DMS153 treated with DMSO at 0.1 percent for 48 hours (cell line): ENCODE data around the gene PLEKHF1.
"Not testable (repeated sequence)": the region's sequence is repeated elsewhere in the genome, so short reads cannot be mapped to it uniquely, and the experiment has no call there.

Experiments
- DNase-seq: peaks from one replicate; lab custom pipeline; 2025; ENCODE audit not compliant: unreplicated experiment; lab: John Stamatoyannopoulos, UW

The PLEKHF1 gene, protein sequence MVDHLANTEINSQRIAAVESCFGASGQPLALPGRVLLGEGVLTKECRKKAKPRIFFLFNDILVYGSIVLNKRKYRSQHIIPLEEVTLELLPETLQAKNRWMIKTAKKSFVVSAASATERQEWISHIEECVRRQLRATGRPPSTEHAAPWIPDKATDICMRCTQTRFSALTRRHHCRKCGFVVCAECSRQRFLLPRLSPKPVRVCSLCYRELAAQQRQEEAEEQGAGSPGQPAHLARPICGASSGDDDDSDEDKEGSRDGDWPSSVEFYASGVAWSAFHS

DNA sequence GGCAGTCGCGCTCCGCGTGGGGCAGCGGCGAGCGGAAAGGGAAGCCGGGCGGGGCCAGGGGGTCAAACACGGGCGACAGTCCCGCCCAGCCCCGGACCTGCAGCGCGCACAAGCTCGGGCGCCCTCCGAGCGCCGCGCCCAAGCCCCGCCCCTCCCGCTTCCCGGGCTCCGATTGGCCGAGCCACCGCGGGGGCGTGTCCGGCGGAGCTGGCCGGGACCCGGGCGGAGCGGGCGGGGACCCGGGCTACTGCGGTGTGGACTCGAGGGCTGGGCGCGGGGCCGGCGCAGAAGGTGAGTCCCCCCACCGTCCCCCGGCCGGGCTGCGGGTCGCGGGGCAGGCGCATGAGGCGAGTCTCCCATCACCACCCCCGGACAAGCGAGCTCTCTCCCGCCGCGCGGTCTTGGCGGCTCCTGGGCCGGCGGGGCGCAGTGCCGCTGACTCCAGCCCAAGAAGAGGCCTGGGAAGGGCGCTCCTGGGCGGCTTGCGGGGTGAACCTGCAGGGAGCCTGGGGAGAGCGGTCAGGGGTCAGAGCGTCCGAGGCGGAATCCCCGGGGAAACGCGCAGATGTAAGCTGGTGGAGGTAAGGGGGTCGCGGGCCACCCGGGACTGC is at the start of gene PLEKHF1:
Gene PLEKHF1, plus strand, starts transcription at position 247 of the 611 bp plus-strand sequence. CDS start 8,379 bp downstream, outside the sequence.
- peak; percentile 43 for DNase-seq

DNA sequence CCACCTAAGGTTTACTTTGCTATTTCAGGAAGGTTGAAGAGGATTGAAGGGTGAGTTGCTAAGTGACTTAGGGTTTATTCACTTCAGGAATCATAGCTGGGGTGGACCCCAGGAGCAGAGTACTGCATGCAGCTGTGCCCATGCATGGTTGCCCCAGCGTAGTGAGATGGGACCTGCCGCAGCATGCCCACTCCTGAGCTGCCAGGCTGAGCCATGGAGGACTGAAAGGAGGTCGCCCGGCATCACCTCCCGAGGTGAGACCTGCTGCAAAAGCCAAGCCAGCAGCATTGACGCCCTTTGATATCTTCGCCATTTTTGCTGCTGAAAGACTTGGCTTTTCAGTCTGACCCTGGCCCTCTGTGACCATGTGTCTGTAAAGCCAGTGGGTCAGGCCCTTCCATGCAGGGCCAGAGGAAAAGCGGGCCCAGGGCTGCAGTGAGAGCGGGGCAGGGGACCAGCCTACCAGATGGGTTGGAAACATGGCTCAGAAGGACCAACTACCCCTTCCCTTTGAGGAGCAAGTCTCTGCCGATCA is 49.3 kb upstream of the PLEKHF1 start:
- DNase-seq, result no peak

DNA sequence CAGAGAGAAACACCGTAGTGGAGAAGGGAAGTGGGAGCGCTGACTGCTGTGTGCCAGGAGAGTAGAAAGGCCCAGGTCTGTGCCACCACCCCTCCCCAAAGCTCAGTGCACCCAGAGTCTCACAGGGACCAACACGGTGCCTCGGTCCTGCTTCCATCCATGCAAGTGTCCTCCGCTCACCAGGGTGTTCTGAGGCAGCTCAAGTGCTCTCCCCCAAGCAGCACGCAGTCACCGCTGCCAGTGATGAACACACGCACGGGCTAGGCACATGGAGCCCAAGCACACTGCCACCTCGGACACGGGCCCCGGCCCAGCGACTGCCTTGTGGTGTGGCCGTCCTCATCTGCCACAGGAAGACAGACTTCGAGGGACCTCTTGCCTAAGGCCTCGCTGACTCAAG is 48.7 kb upstream of the PLEKHF1 start:
- DNase-seq, result no peak

DNA sequence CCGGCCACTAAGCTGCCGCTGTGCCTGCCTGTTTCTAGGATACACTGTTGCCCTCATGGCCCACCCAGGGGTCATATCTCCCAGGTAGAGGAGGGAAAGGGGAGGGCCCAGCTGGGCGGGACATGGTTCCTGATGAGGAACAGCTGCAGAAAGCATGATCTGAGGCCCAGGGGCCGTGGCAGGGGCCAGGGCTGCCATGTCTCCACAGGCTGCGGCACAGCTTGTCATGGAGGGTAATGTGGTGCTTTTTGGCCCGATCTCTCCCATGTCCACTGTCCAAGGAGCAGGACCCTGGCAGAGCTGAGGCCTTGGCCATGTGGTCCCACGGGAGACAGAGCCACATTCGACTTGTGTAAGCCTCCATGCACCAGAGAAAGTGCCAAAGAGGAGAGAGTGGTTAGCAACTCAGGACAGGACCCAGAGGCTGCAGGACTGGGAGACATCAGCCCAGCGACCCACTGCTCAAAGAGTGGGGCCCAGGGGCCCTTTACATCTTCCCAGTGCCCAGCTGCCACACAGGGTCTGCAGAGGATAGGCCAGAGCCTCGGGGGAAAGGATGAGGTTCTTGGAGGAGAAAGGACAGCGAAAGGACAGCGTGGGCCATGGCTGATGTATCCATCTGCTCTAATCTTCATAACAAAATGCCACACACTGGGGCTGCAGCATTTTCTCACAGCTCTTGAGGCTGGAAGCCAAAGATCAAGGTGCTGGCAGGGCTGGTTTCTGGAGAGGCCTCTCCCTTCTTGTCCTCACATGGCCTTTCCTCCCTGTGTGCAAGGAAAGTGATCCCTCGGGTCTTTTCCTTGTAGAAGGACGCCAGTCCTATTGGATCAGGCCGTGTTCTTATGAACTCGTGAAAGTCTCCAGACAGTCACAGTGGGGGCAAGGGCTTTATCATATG is 47.6 kb upstream of the PLEKHF1 start:
- no peak for DNase-seq

DNA sequence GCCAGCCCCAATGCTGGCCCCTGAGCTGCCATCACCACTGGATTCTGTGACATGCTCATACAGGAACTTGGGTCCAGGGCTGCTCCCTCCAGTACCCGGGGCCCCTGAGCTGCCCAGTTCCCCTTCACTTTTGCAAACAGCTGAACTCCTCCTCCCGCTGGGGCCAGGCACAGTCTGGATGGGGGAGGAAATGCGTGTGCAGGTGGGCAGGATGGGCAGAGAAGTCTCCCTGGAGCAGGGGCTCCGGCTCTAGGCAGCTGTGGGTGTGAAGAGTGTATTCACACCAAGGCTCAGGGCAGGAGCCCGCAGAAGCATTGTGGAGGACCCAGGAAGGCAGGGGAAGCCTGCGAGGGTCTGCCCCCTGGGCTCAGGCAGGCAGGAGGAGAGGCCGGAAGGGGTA is 46.8 kb upstream of the PLEKHF1 start:
- DNase-seq, result no peak

DNA sequence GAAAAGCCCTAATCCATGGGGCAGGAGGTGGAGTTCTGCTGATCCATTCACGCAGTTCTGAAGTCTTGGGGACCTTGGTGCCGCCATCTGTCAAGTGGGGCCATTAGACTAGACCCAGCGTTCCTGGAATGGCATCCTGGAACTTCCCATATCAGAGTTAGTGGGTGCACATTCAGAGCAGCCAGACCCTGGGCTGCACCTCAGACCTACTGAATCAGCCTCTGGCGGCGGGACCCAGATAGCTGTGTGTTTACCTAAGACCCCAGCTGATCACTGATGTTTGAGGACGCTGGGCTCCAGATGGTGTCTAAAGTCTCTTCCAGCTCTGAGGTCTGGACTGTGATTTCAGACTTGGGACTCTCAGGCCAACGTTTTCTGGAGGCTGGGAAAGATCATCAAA is 46.4 kb upstream of the PLEKHF1 start:
- no peak for DNase-seq

DNA sequence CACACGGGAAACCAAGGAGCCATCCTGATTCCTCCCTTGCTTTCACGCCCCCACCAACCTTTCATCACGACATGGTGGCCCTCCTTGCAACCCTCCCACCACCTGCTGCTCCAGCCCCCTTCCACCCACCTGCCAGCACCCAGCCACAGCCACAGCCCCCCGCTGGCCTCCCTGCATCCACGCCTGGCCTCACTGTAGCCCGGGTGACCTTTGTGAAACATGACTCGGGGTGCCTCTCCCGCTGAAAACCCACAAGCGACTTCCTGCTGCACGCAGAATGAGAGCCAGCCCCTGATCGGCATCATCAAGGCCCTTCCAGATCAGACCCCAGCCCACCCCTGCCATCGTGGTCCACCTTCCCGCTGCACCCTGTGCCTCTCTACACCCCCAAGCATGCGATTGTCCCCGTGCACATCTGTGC is 44.3 kb upstream of the PLEKHF1 start:
- no peak for DNase-seq

DNA sequence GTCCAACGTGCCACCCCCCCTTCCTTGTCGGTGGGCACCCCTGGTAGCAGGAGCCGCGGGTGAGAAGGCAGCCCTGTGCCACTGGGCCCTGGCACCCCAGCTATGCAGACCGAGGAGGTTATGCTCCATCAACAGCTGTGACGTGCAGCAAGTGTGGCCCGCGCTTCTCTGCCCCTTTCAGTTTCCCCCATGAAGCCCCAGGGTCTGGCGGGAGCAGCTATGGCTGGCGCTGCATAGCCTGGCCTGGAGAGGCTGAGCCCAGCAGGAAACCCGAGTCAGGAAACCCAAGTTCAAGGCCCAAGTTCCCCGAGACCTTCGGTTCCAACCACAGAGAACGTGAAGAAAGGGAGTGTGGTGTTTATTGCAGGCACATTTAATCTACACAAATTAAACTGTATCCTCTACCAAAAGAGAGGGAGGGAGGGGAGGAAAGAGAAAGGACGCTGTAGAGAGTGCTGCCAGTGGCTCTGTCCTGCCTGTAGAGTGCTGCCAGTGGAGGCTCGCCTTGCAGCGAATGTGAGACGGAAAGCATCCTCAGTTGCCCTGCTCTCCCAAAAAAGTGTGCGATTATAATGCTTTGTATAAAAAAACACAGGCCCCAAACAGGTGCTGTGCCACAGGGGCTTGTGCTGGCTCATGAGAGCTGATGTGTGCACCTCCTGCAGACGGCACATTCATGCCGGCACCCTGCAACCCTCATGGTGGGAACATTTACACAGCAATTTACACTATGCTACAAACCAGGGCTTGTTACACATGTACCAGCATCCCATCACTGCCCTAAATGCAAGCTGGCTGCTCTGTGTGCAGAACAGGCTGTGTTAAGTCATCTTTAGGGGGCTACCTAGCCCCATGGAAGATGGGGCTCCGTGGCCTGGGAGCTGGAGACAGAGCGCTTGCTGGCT is 42.8 kb upstream of the PLEKHF1 start:
- DNase-seq, result no peak

DNA sequence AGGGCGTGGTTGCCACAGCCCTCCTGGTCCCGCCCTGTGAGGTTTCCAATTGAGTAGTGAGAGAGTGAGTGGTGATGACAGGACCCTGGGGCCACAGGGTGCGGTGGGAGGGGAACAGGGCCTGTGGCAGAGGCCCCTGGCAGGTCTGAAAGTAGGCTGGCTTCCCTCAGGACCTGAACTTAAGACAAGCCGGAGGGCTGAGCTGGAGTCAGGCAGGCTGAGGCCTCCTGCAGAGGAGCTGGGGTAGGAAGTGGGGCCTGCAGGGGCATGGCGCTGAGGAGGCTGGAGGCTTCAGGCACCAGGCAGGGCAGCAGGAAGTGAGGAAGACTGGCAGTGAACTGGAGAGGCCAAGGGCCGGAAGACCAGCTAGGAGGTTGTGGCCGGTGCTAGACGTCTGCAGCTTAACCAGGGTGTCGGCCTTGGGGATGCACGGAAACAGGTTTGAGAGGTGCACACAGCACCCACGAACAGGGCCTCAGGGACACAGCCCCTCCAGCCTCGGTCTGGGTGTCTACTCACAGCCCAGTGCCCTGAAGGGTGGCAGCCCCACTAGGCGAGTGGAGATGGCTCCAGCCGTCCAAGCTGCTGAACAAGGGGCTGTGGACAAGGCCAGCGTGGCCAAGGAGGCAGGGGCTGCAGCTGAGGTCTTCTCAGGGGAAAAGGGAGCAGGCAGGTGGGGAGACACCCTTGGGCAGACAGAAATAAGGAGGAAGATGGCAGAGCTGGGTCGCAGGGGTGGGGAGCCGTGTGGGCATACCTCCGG is 41.4 kb upstream of the PLEKHF1 start:
- DNase-seq, result no peak

DNA sequence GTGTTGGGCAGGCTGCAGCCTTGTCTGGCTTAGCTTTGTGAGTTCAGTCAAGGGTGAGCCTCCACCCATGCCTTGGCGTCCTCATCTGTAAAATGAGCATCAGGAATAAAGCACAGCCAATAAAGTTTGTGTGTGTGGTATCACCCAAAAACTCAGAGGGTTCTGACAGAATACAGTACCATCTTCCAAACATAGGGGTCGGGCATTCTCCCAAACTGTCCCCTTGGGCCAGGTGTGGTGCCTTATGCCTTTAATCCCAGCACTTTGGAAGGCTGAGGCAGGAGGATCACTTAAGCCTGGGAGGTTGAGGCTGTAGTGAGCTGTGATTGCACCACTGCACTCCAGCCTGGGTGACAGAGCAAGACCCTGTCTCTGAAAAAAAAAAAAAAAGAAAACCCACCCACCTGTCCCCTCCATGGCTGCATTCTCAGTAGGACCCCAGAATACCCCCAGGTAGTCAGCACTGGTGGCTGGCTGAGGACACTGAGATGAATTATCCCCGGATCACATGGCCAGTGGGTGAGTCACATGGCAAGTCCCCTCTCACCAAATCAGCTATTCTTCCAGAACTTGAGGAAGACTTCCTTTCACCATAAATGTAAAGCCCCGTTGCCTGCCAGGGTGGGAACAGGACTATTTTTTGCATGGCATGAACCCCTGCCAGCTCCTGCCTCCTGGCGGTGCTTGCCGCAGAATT is 40.6 kb upstream of the PLEKHF1 start:
- DNase-seq, result no peak

DNA sequence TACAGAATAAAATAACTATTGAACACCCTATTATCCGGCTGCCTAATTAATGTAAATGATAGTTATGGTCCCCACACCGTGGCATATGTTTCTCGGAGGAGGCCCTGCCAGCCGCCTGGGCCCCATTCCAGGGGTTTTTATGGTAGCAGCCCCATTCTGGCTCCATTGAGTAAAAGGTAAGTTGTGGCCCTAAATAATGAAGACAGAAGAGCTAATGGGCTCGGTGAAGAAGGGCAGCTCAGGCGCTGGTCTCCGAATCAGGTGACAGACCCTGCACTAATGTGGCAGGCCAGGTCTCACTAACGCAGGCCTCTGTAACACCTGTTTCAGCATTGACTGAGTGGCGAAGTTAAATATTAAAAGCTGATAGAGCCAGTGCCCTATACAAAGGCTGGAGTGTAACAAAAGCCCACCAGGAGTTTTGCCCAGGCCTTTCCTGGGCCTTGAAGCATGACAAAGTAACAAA is 40.0 kb upstream of the PLEKHF1 start:
- no peak for DNase-seq

DNA sequence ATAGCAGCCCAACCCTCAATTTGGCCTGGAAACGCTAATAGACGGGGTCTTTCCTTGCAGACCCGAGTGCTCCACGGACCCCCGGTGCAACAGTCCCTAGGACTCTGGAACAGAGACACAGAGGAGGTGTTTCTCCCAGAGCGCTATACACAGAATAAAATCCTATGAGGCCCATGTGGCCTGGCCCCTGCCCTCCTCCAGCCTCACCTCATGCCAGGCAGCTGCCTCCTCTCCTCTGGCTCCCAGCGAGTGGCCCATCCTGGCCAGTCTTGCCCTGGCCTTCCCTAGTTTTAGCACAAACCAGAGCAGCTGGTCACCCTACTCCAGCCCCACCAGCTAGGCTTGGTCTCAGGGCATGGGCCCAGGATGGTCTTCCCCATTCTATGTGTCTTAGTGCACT is 38.9 kb upstream of the PLEKHF1 start:
- no peak for DNase-seq

DNA sequence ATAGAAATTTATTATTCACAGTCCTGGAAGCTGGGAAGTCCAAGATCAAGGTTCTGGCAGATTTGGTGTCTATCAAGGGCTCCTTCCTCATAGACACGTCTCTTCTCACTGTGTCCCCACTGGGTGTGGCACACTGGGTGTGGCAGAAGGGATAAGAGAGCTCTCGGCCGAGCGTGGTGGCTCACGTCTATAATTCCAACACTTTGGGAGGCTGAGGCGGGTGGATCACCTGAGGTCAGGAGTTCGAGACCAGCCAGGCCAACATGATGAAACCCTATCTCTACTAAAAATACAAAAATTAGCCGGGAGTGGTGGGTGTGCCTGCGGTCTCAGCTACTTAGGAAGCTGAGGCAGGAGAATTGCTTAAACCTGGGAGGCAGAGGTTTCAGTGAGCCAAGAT is 38.4 kb upstream of the PLEKHF1 start:
- not testable (repeated sequence) for DNase-seq

DNA sequence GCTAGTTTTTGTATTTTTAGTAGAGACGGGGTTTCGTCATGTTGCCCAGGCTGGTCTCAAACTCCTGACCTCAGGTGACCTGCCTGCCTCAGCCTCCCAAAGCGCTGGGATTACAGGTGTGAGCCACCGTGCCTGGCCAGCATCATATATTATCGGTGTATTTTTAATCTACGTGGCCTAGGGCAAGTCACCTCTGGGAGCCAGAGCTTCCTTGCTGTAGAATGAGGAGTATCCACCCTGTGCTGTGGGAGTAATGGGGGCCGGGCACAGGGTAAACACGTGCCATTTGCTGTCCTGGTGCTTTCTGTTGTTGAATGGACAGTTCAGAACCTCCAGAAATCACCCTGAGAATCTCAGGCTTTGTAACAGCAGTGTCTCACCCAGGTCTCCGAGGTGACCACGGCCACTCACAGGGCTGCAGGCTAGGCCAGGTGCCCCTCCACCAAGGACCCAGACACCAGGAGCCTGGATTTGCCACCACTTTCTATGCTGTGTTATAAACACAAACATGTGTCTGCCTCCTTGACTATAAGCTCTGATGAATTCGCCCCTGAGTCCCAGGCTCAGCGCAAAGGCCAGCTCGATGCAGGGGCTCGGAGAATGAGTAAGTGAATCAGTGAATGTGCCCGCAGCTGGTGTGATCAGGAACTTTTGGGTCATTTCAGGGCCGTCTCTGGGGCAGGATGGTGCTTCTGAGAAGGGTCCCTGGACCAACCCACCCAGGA is 36.4 kb upstream of the PLEKHF1 start:
- no peak for DNase-seq

DNA sequence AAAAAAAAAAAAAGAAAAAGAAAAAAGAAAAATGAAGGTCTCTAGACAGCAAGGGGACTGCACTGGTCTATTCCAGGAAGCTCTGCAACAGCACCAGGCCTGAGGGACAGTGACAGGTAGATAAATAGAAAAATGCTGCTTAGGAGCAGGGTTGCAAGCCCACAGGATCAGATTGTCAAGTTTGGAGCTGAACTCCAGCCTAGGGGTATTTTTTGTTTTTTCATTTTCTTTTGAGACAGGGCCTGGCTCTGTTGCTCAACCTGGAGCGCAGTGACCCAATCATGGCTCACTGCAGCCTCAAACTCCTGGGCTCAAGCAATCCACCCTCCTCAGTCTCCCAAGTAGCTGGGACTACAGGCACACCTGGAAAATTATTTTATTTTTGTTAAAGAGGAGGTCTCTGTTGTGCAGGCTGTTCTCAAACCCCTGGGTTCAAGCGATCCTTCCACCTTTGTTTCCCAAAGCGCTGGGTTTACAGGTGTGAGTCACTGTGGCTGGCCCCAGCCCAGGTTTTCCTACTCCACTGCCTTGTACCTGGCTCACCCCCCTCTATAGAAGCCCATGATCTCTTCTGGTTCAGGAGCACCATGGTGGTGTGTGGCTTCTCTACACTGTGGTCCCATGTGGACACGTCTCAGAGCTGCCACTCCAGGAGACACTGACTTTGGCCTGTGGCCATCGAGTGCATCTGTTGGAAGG is 35.3 kb upstream of the PLEKHF1 start:
- DNase-seq, result no peak

DNA sequence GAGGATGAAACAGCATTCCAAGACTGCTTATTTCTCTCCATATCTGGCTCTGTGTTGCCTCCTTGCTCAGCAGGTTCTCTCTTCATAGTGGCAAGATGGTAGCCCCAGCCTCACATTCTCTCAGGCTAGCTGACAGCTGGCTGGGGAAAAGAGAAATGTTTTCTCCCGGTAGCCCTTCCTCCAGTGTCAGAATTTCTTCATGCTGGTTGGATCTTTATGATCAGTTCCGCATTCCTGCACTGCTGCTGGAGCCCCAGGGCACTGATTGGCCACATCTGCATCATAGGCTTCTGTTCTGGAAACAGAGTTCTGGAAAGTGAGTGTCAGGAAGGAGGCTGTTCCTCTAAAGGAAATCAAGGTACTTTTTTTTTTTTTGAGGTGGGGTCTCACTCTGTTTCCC is 34.6 kb upstream of the PLEKHF1 start:
- DNase-seq, result no peak

DNA sequence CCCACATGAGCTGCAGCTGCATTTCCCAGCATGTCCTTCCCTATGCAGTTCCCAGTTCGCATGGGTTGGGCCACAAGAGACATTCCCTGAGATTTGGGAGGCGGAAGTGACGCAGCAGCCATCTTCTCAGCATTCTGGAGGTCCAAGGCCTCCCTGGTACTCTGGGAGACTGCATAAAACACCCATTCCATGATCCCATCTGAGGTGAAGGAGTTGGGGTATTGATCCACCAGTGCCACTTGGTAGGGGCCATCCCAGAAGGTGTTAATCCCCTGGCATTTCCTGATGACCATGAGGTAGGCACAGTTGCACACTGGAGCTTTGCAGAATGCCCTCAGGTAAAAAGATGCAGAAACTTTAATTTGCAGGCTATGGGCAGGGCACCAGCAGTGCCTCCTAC is 33.8 kb upstream of the PLEKHF1 start:
- DNase-seq, result no peak

DNA sequence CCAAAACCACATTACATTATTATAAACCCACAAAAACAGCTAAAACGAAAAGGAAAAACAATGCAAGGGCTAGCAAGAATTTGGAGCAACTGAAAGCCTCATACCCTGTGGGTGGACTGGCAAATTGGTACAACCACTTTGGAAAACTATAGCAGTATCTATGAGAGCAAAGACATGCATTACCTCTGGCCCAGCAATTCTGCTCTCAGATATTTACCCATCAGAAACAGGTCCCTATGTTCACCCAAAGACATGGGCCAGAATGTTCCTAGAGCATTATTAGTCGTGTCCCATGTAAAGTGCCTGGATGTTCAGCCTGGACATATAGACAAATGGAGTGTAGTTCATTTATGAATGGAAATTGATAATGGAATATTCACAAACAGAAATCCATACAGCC is 31.3 kb upstream of the PLEKHF1 start:
- DNase-seq, result no peak
